ENCODE measurements around the gene TRIOBP. TPM values are rescaled to one million over a fixed set of nuclear protein-coding genes. Genes with fewer than 3 reads are reported as not detected.

The TRIOBP gene
- total RNA-seq, 2 experiments from 2014 or later = 40.9 to 42.7 TPM

DNA sequence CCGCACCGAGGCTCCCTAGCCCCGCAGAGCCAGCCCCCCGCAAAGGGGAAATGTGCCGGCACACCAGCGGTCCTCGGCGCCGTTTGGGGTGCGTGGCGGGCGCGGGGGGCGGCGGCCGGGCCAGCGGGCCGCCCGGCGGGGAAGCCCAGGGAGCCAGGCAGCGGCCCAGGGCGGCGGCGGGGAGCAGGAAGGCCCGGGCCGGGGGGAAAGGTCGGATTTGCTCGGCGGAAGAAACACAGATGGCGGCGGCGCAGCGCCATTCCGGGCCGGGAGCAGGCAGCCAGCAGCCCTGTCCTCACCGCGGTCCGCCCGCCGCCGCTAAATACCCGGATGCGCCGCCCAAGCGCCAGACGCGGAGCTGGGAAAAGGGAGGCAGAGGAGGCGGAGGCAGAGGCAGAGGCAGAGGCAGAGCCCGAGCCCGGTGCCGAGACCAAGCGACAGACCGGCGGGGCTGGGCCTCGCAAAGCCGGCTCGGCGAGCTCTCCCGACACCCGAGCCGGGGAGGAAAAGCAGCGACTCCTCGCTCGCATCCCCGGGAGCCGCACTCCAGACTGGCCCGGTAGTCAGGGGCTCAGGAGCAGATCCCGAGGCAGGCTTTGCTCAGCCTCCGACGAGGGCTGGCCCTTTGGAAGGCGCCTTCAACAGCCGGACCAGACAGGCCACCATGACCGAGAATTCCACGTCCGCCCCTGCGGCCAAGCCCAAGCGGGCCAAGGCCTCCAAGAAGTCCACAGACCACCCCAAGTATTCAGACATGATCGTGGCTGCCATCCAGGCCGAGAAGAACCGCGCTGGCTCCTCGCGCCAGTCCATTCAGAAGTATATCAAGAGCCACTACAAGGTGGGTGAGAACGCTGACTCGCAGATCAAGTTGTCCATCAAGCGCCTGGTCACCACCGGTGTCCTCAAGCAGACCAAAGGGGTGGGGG is 108.3 kb downstream of the TRIOBP start:
- Mint-ChIP-seq H3K4me3 (peak overlapping the region; percentile 78), H3K27ac (peak overlapping the region; percentile 12), H3K36me3 (ENCODE audit: low read depth) (peaks cover 4% of the 10 kb centered on the region), H3K9me3 (no peaks in the 10 kb centered on the region), H3K27me3 (peaks cover 49% of the 10 kb centered on the region), H3K4me1 (peaks cover 46% of the 10 kb centered on the region)
- POLR2A ChIA-PET = interaction anchor here (0.5 to 2.5 kb wide), 5 partner anchors 12 to 165 kb away, joined by 3 to 9 read pairs (median 5); partner anchors contain the start of genes ANKRD54 and SH3BP1
- peak; percentile 82 for DNase-seq
- CTCF ChIA-PET = interaction anchor here (0.5 to 1.0 kb wide), 2 partner anchors 13 to 200 kb away, joined by 3 to 7 read pairs; no protein-coding TSS in a partner anchor

DNA sequence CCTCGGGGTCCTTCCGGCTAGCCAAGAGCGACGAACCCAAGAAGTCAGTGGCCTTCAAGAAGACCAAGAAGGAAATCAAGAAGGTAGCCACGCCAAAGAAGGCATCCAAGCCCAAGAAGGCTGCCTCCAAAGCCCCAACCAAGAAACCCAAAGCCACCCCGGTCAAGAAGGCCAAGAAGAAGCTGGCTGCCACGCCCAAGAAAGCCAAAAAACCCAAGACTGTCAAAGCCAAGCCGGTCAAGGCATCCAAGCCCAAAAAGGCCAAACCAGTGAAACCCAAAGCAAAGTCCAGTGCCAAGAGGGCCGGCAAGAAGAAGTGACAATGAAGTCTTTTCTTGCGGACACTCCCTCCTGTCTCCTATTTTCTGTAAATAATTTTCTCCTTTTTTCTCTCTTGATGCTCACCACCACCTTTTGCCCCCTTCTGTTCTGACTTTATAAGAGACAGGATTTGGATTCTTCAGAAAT is 109.0 kb downstream of the TRIOBP start:
- peak overlapping the region; percentile 78 for H3K4me3 Mint-ChIP-seq
- H3K36me3 Mint-ChIP-seq (ENCODE audit: low read depth) = peaks cover 4% of the 10 kb centered on the region
- DNase-seq = no peak
- POLR2A ChIA-PET = interaction anchor here (1.0 to 2.5 kb wide), 3 partner anchors 11 to 166 kb away, joined by 3 to 9 read pairs (median 5); partner anchors contain the start of genes ANKRD54 and SH3BP1
- peaks cover 46% of the 10 kb centered on the region for H3K27me3 Mint-ChIP-seq
- peaks cover 46% of the 10 kb centered on the region for H3K4me1 Mint-ChIP-seq
- H3K9me3 Mint-ChIP-seq = no peaks in the 10 kb centered on the region
- CTCF ChIA-PET = interaction anchor here (1.0 kb wide), 1 partner anchor 12 kb away, joined by 7 read pairs; no protein-coding TSS in a partner anchor
- H3K27ac Mint-ChIP-seq = peak overlapping the region; percentile 12

DNA sequence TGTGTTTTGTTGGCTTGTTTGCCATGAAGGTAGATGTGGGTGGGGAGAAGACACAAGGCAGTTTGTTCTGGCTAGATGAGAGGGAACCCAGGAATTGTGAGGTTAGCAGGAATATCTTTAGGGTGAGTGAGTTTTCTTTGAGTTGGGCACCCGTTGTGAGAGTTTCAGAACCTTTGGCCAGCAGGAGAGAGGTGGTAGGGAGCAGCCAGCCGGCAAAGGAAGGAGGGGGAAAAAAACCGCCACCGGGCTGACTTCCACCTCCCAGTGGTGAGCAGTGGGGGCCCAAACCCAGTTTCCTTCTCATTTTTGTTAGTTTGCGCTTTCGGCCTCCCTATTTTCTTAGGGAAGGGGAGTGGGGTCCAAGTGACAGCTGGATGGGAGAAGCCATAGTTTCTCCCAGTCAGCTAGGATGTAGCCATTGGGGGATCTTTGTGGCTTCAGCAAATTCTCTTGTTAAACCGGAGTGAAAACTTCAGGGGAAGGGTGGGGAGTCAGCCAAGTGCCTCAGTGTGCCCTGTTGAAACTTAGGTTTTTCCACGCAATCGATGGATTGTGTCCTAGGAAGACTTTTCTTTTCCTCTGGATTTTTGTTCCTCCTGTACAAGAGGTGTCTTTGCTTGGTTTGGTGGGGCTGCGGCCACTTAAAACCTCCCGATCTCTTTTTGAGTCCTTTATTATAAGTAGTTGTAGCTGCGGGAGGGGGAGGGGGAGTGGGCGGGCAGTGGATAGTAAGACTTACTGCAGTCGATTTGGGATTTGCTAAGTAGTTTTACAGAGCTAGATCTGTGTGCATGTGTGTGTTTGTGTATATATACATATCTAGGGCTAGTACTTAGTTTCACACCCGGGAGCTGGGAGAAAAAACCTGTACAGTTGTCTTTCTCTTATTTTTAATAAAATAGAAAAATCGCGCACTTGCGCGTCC is 109.8 kb downstream of the TRIOBP start:
- peak overlapping the region; percentile 48 for H3K27ac Mint-ChIP-seq

DNA sequence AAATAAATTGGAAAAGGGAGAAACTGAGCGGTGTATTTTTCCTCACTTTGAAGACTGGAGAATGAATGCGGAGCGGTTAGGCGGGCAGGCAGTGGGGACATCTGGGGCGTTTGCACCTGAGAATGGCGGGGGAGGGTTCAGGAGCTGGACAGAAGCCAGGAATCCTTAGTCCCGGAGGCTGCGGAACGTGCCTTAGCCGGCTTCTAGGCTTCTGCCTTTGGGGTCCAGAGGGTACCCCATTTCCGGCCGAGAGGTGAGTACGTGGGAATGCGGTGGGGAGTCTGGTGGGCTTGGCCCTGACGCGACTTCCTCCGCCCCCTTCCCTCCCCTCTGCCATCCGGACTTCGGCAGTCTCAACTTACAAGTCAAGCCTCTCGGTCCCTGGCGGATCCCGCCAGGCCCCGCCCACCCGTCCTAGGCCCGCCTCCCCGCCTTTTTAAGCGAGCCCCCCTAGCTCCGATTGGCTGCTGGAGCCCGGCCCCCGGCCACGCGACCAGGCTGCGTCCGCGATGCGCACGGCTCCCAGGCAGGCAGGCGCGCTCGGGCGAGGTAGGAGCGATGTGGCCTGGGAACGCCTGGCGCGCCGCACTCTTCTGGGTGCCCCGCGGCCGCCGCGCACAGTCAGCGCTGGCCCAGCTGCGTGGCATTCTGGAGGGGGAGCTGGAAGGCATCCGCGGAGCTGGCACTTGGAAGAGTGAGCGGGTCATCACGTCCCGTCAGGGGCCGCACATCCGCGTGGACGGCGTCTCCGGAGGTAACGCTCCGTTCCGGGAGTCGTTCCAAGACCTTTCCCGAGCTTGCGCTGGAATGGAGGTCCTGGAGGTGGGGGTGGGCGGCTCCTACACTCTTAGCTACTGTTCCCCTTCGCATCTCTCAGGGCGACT is 110.8 kb downstream of the TRIOBP start, which contains the start of gene GCAT:
Gene GCAT, plus strand, starts transcription at position 525 of the 884 bp plus-strand sequence. Its CDS starts 34 bp downstream, at position 559.
- Mint-ChIP-seq H3K27me3 (peaks cover 40% of the 10 kb centered on the region), H3K27ac (no peak within 1 kb of the TSS), H3K4me3 (peak within 1 kb of the TSS; percentile 78), H3K9me3 (no peaks in the 10 kb centered on the region), H3K4me1 (peaks cover 44% of the 10 kb centered on the region), H3K36me3 (ENCODE audit: low read depth) (peaks cover 4% of the 10 kb centered on the region)
- POLR2A ChIA-PET = interaction anchor here (0.7 to 2.6 kb wide), 12 partner anchors 9 to 199 kb away, joined by 3 to 11 read pairs (median 4); partner anchors contain the start of genes ANKRD54, GALR3 and GGA1
- CTCF ChIA-PET = interaction anchor here (0.7 to 4.3 kb wide), 7 partner anchors 11 to 201 kb away, joined by 3 to 49 read pairs (median 5); partner anchors contain the start of gene NOL12
- DNase-seq = peak; percentile 95

More for the DNA sequence above, 109.8 kb downstream of the TRIOBP start:
- ChIA-PET POLR2A (interaction anchor here (0.9 to 2.5 kb wide), 6 partner anchors 12 to 198 kb away, joined by 3 to 11 read pairs (median 4); partner anchors contain the start of genes ANKRD54, GALR3 and GGA1), CTCF (interaction anchor here (0.9 to 4.3 kb wide), 4 partner anchors 10 to 200 kb away, joined by 3 to 49 read pairs (median 6); no protein-coding TSS in a partner anchor)
- peaks cover 46% of the 10 kb centered on the region for H3K4me1 Mint-ChIP-seq
- peaks cover 4% of the 10 kb centered on the region for H3K36me3 Mint-ChIP-seq (ENCODE audit: low read depth)
- no peaks in the 10 kb centered on the region for H3K9me3 Mint-ChIP-seq
- peaks cover 44% of the 10 kb centered on the region for H3K27me3 Mint-ChIP-seq
- DNase-seq = no peak
- H3K4me3 Mint-ChIP-seq = peak overlapping the region; percentile 78

DNA sequence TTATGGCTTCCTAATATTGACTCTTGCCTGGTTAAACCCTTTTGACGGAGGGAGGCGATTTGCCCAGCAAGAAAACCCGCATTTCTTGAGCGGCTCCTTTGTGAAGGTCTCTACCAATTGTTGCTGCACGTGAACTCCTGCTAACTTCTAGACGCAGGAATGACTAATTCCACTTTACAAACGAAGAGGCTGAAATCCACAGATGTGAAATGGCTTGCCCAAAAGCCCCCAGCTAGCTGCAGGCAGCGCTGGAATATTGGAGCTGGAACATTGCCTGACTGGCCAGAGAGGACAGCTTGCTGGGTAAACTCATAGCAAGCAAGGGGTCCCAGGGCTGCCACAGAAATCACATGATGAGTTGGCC is 111.4 kb downstream of the TRIOBP start:
- Mint-ChIP-seq H3K27me3 (peaks cover 34% of the 10 kb centered on the region), H3K9me3 (no peaks in the 10 kb centered on the region), H3K36me3 (ENCODE audit: low read depth) (peaks cover 4% of the 10 kb centered on the region), H3K4me1 (peaks cover 37% of the 10 kb centered on the region), H3K4me3 (peak overlapping the region; percentile 78), H3K27ac (no peak overlapping the region)
- CTCF ChIA-PET = interaction anchor here (1.0 to 4.3 kb wide), 5 partner anchors 11 to 201 kb away, joined by 3 to 49 read pairs (median 6); partner anchors contain the start of gene NOL12
- no peak for DNase-seq
- POLR2A ChIA-PET = interaction anchor here (0.7 to 2.6 kb wide), 9 partner anchors 8 to 181 kb away, joined by 3 to 11 read pairs (median 4); partner anchors contain the start of genes ANKRD54 and GALR3

DNA sequence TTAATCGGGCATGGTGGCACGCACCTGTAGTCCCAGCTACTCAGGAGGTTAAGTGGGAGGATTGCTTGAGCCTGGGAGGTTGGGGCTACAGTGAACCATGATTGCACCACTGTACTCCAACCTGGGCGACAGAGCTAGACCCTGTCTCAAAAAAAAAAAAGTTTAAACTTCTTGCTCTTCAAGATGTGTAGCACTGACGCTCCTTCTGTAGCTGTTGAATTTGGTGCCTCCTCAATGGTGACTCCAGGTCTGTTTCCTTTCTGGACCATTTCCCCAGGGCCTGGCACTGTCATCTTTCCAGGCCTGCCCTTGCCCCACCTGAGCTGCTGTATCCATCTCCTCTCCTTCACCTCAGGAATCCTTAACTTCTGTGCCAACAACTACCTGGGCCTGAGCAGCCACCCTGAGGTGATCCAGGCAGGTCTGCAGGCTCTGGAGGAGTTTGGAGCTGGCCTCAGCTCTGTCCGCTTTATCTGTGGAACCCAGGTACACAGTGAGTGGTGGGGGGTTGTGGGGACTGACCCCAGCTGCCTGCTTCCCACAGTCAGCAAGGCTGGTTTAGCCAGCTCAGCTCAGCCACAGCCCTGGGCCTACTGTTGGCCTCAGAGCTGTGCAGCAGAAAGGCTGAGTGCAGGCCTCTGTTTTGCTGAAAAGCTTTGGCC is 113.0 kb downstream of the TRIOBP start:
- Mint-ChIP-seq H3K27ac (no peak overlapping the region), H3K4me1 (peaks cover 30% of the 10 kb centered on the region), H3K4me3 (no peak overlapping the region), H3K9me3 (no peaks in the 10 kb centered on the region), H3K36me3 (ENCODE audit: low read depth) (peaks cover 4% of the 10 kb centered on the region), H3K27me3 (peaks cover 24% of the 10 kb centered on the region)
- ChIA-PET POLR2A (interaction anchor here (1.1 to 2.6 kb wide), 2 partner anchors 8 to 15 kb away, joined by 3 to 11 read pairs; no protein-coding TSS in a partner anchor), CTCF (interaction anchor here (2.0 to 4.3 kb wide), 2 partner anchors 9 to 54 kb away, joined by 7 to 49 read pairs; no protein-coding TSS in a partner anchor)
- no peak for DNase-seq

DNA sequence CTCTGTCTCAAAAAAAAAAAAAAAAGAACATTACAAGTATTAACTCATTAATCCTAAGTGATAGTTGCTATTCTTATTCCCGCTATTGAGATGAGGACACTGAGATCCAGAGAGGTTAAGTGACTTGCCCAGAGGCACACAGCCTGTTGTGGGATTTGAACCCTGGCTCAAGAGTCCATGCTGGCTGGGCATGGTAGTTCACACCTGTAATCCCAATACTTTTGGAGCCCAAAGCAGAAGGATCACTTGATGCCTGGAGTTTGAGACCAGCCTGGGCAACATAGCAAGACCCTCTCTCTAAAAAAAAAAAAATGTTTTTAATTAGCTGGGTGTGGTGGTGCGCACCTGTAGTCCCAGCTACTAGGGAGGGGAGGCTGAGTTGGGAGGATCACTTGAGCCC is 115.0 kb downstream of the TRIOBP start:
- Mint-ChIP-seq H3K27ac (no peak overlapping the region), H3K36me3 (ENCODE audit: low read depth) (no peaks in the 10 kb centered on the region), H3K4me1 (peaks cover 15% of the 10 kb centered on the region), H3K27me3 (peaks cover 8% of the 10 kb centered on the region), H3K4me3 (no peak overlapping the region), H3K9me3 (no peaks in the 10 kb centered on the region)
- ChIA-PET POLR2A (no interaction called here), CTCF (no interaction called here)
- DNase-seq = no peak

DNA sequence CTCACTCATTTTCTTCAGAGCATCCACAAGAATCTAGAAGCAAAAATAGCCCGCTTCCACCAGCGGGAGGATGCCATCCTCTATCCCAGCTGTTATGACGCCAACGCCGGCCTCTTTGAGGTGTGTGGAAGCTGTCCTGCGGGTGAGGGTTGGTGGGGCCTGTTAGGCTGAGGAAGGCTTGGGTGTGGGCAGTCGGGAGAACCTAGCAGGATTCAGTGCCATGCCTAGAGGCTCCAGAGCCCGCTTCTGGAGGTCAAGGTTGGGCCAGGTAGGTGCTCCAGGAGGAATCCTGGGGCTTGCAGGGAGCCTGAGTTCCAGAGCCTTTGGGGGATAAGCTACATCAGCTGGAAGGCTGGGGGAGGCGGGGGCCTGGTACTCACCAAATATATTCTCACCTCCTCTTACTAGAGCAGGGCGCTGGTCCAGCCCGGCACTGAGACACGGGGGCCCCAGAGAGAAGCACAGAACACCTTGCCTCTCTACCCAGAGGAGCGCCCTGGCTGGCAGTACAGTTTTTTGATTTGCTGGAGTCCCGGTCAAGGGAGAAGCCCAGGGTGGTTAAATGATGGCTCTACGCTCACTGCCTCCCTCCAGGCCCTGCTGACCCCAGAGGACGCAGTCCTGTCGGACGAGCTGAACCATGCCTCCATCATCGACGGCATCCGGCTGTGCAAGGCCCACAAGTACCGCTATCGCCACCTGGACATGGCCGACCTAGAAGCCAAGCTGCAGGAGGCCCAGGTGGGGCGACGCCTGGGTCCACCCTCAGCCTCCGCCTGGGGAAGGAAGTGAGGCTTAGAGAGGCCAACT is 116.2 kb downstream of the TRIOBP start:
- DNase-seq = no peak
- Mint-ChIP-seq H3K27ac (no peak overlapping the region), H3K36me3 (ENCODE audit: low read depth) (peaks cover 4% of the 10 kb centered on the region), H3K27me3 (peaks cover 2% of the 10 kb centered on the region), H3K4me3 (no peak overlapping the region), H3K4me1 (peaks cover 12% of the 10 kb centered on the region), H3K9me3 (no peaks in the 10 kb centered on the region)
- ChIA-PET POLR2A (no interaction called here), CTCF (no interaction called here)

DNA sequence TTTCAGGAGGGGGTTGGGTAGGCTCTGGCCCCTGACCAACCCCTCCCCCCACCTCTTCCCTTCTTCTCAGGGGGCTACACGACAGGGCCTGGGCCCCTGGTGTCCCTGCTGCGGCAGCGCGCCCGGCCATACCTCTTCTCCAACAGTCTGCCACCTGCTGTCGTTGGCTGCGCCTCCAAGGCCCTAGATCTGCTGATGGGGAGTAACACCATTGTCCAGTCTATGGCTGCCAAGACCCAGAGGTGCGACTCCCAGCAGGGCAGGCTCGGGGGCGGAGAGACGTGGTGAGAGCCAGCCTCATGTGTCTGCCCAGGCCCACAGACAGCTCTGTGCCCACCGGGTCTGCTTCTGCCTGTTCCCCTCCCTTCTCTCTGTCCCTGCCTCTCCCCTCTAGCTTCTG is 118.7 kb downstream of the TRIOBP start:
- POLR2A ChIA-PET = no interaction called here
- Mint-ChIP-seq H3K9me3 (no peaks in the 10 kb centered on the region), H3K27ac (no peak overlapping the region), H3K36me3 (ENCODE audit: low read depth) (peaks cover 4% of the 10 kb centered on the region), H3K4me3 (no peak overlapping the region), H3K4me1 (peaks cover 12% of the 10 kb centered on the region), H3K27me3 (peaks cover 15% of the 10 kb centered on the region)
- CTCF ChIA-PET = interaction anchor here (6.4 kb wide), 1 partner anchor 45 kb away, joined by 141 read pairs; no protein-coding TSS in a partner anchor
- DNase-seq = no peak

DNA sequence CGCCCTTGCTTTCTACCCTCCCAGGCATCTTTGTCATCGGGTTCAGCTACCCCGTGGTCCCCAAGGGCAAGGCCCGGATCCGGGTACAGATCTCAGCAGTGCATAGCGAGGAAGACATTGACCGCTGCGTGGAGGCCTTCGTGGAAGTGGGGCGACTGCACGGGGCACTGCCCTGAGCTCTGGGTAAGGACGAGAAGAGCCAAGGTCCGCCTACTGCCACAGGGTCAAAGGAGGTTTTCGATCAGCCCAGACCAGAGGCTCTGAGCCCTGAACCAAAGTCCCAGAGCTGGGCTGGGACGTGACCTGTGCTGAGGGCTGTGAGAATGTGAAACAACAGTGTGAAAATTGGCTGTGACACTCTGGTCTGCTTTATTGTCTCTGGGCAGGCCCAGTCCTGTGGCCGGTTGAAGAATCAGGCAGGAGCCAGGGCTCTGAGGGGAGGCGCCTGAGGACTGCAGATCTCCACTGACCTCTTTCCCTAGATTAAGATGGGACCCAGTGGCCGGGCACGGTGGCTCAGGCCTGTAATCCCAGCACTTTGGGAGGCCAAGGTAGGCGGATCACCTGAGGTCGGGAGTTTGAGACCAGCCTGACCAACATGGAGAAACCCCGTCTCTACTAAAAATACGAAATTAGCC is 119.8 kb downstream of the TRIOBP start:
- Mint-ChIP-seq H3K4me1 (peaks cover 12% of the 10 kb centered on the region), H3K27me3 (peaks cover 17% of the 10 kb centered on the region), H3K27ac (no peak overlapping the region), H3K36me3 (ENCODE audit: low read depth) (peaks cover 4% of the 10 kb centered on the region), H3K9me3 (no peaks in the 10 kb centered on the region), H3K4me3 (no peak overlapping the region)
- no peak for DNase-seq
- CTCF ChIA-PET = interaction anchor here (1.0 to 6.4 kb wide), 12 partner anchors 8 to 176 kb away, joined by 3 to 141 read pairs (median 6); partner anchors contain the start of genes ANKRD54, C22orf23, EIF3L and GCAT
- POLR2A ChIA-PET = interaction anchor here (1.2 to 1.6 kb wide), 3 partner anchors 7 to 12 kb away, joined by 3 to 5 read pairs (median 4); a partner anchor contains a TSS
